K562 (cell line): ENCODE data around the gene NKAPL. TPM values are rescaled to one million over a fixed set of nuclear protein-coding genes. Genes with fewer than 3 reads are reported as not detected.

Experiments used
- ARNT ChIP-seq, 2 experiments: fragments of 450-650 bp; IDR thresholded peaks; 2 replicates each; pipeline ENCODE4 v1.6.1; 2016; ENCODE audit warnings: mild to moderate bottlenecking in 1 of 2
- C11orf30 ChIP-seq: fragments of 450-650 bp; IDR thresholded peaks from 2 replicates; pipeline ENCODE4 v1.6.1; 2016; ENCODE audit warnings: low read depth, mild to moderate bottlenecking
- CBX3 ChIP-seq, 2 experiments: IDR thresholded peaks; 1 replicate in 1 of 2; 2 replicates in 1 of 2; pipeline ENCODE4 v1.6.1; 2012; ENCODE audit warnings: inconsistent platforms in 2 of 2, low read length in 2 of 2, borderline replicate concordance in 1 of 2, control low read depth in 1 of 2
- ETV5 ChIP-seq: sonication (generic); formaldehyde crosslinking; IDR thresholded peaks from 2 replicates; pipeline ENCODE4 v1.4.0; 2020; ENCODE audit warnings: low read depth, mild to moderate bottlenecking, missing genetic modification reagents
- GABPB2 ChIP-seq: fragments of 250-450 bp; sonication (Bioruptor Pico); conservative IDR thresholded peaks from 2 replicates; pipeline ENCODE4 v1.5.1; 2021; ENCODE audit warnings: mild to moderate bottlenecking
- HDAC6 ChIP-seq: IDR thresholded peaks from 2 replicates; pipeline ENCODE4 v1.6.1; 2012; ENCODE audit warnings: low read depth, mild to moderate bottlenecking, control low read depth, inconsistent platforms, low read length, moderate library complexity
- HDGF ChIP-seq: fragments of 450-650 bp; IDR thresholded peaks from 2 replicates; pipeline ENCODE4 v1.6.1; 2016
- HIVEP1 ChIP-seq: fragments of 250-450 bp; sonication (Bioruptor Pico); IDR thresholded peaks from 2 replicates; pipeline ENCODE4 v1.4.0; 2020; ENCODE audit warnings: mild to moderate bottlenecking
- KDM1A ChIP-seq, 2 experiments: fragments of 450-650 bp; IDR thresholded peaks; 2 replicates each; pipeline ENCODE4 v1.6.1; 2016; ENCODE audit warnings: mild to moderate bottlenecking in 2 of 2
- LARP7 ChIP-seq: fragments of 450-650 bp; IDR thresholded peaks from 2 replicates; pipeline ENCODE4 v1.6.1; 2016
- MAX ChIP-seq: sonication (generic); formaldehyde crosslinking; IDR thresholded peaks from 2 replicates; pipeline ENCODE4 v1.9.0; 2022; ENCODE audit warnings: mild to moderate bottlenecking, missing genetic modification reagents
- TBP ChIP-seq: optimal IDR thresholded peaks from 2 replicates; pipeline ENCODE3; 2011; ENCODE audit warnings: low read depth, low read length, improper control_type of control experiment
- U2AF1 ChIP-seq: fragments of 200-400 bp; formaldehyde crosslinking; optimal IDR thresholded peaks from 2 replicates; pipeline ENCODE3; 2017; ENCODE audit warnings: mild to moderate bottlenecking, low read depth, low read length, moderate library complexity
- ZNF224 ChIP-seq: sonication (generic); formaldehyde crosslinking; IDR thresholded peaks from 2 replicates; pipeline ENCODE4 v1.8.0; 2022; ENCODE audit warnings: mild to moderate bottlenecking, missing genetic modification reagents
- ZNF253 ChIP-seq: fragments of 250-450 bp; sonication (Bioruptor Pico); conservative IDR thresholded peaks from 2 replicates; pipeline ENCODE4 v1.6.1; 2021; ENCODE audit warnings: mild to moderate bottlenecking
- ZNF449 ChIP-seq: fragments of 250-450 bp; sonication (Bioruptor Pico); IDR thresholded peaks from 2 replicates; pipeline ENCODE4 v1.8.0; 2022; ENCODE audit warnings: moderate library complexity, mild to moderate bottlenecking, inconsistent platforms
- polyA plus RNA-seq, 8 experiments: library from polyadenylated mRNA; depleted of rRNA in 4 of 8; stranded (reverse) in 5 of 8; unstranded in 3 of 8; fragments of >200 nt; fragmentation: Nextera tagmentation in 2 of 8; fragmentation: Illumina TruSeq in 1 of 8; extraction: Ambion mirVana in 2 of 8; extraction: Trizol in 1 of 8; gene quantifications; 2 replicates each; pipeline versions ENCODE4 v1.2.1 to v1.2.3, GENCODE V29; 2011 to 2014; ENCODE audit warnings: inconsistent platforms in 1 of 8, missing spikeins in 1 of 8
- total RNA-seq, 7 experiments: library from RNA; depleted of rRNA in 6 of 7; stranded (reverse); fragments of >200 nt in 6 of 7; fragmentation: Illumina TruSeq in 2 of 7; extraction: Trizol in 2 of 7; gene quantifications; 2 replicates each; pipeline versions ENCODE4 v1.2.1 to v1.2.3, GENCODE V29; 2011 to 2021; ENCODE audit warnings: low replicate concordance in 1 of 7
- TF ChIP-seq, protein P1 (sequence below): sonication (generic); formaldehyde crosslinking; IDR thresholded peaks from 2 replicates; pipeline ENCODE4 v1.4.0; 2020; ENCODE audit warnings: mild to moderate bottlenecking, missing genetic modification reagents
- TF ChIP-seq, protein P2 (sequence below): fragments of 450-650 bp; IDR thresholded peaks from 2 replicates; pipeline ENCODE4 v1.6.1; 2016; ENCODE audit warnings: antibody characterized with exemption
- TF ChIP-seq, protein P3 (sequence below): fragments of 450-650 bp; IDR thresholded peaks from 2 replicates; pipeline ENCODE4 v1.6.1; 2016; ENCODE audit warnings: missing biosample characterization, missing genetic modification characterization

The NKAPL gene
- total and polyA plus RNA-seq, 9 of the 15 experiments (the other 6 are each of a cell fraction or from before 2014, with no cell fraction given), result not detected

DNA sequence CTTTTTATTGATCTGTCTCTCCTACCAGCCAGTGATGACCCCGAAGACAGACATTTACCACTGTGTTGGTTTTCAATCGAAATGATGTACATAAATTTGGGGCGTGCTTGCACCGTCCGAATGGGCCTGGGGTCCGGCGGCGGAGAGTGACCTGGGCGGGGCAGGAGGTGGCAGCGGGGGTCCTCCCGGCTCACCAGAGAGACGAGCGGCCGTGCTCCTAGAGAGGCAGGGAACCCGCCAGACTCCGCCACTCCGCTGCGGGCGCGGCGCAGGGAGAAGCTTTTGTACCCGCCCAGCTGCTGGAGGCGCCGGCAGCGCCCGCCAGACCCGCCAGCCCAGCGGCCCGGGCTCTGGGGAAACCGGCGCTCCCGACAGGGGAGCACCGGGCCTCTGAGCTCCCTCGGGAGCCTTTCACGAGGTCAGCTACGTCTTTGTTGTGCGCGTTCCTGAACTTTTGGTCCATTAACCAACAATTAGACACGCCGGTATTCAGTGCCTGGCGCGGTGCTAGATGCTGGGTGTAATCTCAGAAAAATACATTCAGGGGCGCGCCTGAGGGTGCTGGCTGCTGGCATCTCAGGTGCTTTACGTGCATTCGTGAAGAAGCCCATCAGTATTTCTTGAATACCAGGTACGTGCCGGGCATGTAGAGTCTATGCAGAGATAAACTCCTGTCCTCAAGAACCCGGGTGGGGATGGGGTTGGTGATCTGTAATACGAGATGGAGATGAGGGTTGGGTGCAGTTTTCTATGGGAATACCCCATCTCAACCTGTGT is 22.4 kb downstream of the NKAPL start, which contains the start of gene PGBD1 (continued):
- TF ChIP-seq, protein P1, sequence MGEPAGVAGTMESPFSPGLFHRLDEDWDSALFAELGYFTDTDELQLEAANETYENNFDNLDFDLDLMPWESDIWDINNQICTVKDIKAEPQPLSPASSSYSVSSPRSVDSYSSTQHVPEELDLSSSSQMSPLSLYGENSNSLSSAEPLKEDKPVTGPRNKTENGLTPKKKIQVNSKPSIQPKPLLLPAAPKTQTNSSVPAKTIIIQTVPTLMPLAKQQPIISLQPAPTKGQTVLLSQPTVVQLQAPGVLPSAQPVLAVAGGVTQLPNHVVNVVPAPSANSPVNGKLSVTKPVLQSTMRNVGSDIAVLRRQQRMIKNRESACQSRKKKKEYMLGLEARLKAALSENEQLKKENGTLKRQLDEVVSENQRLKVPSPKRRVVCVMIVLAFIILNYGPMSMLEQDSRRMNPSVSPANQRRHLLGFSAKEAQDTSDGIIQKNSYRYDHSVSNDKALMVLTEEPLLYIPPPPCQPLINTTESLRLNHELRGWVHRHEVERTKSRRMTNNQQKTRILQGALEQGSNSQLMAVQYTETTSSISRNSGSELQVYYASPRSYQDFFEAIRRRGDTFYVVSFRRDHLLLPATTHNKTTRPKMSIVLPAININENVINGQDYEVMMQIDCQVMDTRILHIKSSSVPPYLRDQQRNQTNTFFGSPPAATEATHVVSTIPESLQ (CRISPR knock-in tag), result no peak
- peak; percentile 78 for TF ChIP-seq TBP
- 0 out of 2 replicates have a peak, but pooled peaks have one; percentile 27 for TF ChIP-seq C11orf30
- TF ChIP-seq HDAC6, result no peak
- TF ChIP-seq ETV5 (CRISPR knock-in tag), result peak; percentile 72
- no peak for TF ChIP-seq ARNT (IDR thresholded peaks at IDR 0.05)
- TF ChIP-seq, protein P2, sequence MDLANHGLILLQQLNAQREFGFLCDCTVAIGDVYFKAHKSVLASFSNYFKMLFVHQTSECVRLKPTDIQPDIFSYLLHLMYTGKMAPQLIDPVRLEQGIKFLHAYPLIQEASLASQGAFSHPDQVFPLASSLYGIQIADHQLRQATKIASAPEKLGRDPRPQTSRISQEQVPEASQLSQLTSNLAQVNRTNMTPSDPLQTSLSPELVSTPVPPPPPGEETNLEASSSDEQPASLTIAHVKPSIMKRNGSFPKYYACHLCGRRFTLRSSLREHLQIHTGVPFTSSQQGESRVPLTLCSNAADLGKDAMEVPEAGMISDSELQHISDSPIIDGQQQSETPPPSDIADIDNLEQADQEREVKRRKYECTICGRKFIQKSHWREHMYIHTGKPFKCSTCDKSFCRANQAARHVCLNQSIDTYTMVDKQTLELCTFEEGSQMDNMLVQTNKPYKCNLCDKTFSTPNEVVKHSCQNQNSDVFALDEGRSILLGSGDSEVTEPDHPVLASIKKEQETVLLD, result no peak
- no peak for TF ChIP-seq ZNF449
- TF ChIP-seq HIVEP1, result no peak
- no peak for TF ChIP-seq ZNF253 (CRISPR knock-in tag)
- TF ChIP-seq KDM1A (IDR thresholded peaks at IDR 0.05), result no peak
- TF ChIP-seq HDGF, result no peak
- TF ChIP-seq MAX (CRISPR knock-in tag), result 0 out of 2 replicates have a peak, but pooled peaks have one; percentile 34
- TF ChIP-seq GABPB2 (CRISPR knock-in tag), result no peak
- TF ChIP-seq, protein P3, sequence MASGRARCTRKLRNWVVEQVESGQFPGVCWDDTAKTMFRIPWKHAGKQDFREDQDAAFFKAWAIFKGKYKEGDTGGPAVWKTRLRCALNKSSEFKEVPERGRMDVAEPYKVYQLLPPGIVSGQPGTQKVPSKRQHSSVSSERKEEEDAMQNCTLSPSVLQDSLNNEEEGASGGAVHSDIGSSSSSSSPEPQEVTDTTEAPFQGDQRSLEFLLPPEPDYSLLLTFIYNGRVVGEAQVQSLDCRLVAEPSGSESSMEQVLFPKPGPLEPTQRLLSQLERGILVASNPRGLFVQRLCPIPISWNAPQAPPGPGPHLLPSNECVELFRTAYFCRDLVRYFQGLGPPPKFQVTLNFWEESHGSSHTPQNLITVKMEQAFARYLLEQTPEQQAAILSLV (tag), result no peak
- TF ChIP-seq LARP7, result no peak
- TF ChIP-seq ZNF224 (CRISPR knock-in tag), result 0 out of 2 replicates have a peak, but pooled peaks have one; percentile 64
- TF ChIP-seq U2AF1, result peak; percentile 67
- TF ChIP-seq CBX3 (IDR thresholded peaks at IDR 0.05; ENCODE audit: borderline replicate concordance in 1 of 2, low read length in 2 of 2), result 0 out of 3 replicates have a peak, but pooled peaks of 1 of the 2 experiments have one; percentile 25
